GM18858 (cell line): Measurements from ENCODE around the gene MYO18B.

ENCODE experiments used
- ATAC-seq: cut with Tn5 transposase; IDR thresholded peaks from one replicate; pipeline ENCODE4 v1.9.1; 2021; ENCODE audit not compliant: unreplicated experiment

MYO18B gene

DNA sequence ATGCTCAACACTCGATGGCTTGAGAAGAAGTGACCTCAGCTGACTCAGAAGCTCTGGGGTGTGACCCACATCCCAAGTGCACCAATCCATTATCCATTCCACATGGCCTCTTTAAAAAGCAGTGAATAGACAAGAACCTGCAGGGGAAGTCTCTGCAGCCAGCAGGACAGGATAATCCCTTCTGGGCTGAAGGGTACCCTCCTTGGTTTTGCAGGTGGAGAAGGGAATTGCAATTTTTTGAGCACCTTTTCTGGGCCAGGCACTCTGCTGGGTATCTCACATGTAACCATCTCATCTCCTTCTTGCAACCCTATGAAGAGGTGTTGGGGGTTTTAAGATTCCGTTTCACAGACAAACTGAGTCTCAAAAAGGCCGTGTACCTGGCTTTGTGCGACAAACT lies 76.6 kb downstream of the MYO18B start:
- no peak for ATAC-seq

DNA sequence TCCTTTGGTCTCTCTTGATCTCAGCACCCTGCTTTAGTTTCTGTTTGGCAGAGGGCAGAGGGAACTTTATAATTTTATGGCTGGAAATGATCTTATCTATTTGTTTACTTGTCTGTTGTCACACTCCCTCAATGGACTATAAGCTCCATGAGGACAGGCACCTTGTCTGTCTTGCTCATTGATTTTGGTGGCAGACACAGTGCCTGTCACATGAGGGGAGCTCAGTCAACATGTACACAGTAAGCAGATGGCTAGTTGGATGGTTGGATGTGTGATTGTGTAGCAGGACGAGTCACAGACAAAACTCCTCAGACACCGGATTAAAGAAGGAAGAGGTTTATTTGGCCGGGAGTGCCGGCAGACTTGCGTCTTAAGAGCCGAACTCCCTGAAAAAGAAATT lies 80.4 kb downstream of the MYO18B start:
- ATAC-seq = no peak

DNA sequence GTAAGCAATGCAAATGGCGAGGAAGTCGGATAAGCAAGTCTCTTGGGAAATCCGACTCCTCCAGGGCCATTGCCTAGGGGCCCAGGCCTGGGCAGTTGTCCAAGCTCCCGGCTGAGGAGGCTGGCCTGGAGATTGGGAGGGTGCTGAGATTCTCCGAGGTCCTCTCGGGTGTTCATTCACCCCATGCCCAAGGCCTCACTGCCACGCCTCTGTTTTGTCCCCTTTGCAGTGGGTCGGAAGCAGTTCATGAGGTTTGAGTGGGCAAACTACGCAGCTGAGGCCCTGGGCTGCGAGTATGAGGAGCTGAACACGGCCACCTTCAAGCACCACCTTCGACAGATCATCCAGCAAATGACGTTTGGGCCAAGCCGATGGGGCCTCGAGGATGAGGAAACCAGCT lies 81.3 kb downstream of the MYO18B start:
- no peak for ATAC-seq

DNA sequence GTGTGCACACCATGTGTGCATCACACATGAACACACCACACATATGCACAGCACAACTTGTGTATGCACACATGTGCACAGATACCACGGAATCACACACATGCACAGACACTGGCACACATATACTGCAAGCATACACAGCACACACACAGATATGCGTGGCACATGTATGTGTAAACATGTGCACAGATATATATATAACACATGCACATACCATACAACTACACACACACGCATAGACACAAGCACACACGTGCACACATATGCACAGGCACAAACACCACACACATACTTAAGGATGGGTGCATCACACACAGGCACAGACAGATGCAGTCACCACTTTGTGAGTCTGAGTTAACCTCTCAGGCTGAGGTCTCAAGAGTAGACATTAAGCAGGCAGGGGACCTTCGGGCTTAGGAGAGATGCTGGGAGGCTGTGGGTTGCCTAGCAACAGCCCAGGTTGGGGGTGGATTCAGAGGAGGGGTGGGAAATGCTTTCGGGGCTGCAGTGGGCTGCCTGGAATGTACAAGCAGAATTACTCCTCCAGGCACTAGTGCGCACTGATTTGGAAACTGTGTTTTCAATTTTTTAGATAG lies 82.9 kb downstream of the MYO18B start:
- ATAC-seq = no peak

GRCh38 chr22:25827415-25827814 lies 85.4 kb downstream of the MYO18B start:
- no peak for ATAC-seq

DNA sequence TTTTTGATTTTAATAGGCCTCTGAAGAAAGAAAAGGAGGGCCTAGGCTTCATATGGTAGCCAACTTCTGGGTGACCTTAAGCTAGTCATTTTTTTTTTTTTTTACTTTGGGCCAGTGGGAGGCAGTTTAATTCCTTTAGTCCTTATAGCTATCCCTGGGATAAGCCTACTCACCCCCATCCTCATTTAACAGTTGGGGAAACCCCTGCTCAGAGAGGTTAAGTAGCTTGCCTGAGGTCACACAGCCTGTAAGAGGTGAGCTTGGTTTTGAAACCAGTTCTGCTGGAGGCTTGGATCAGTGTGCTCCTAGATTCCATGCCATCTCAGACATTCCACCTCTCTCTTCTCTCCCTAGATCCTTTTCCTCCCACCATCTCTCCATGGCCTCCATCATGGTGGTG lies 86.4 kb downstream of the MYO18B start:
- ATAC-seq = no peak

DNA sequence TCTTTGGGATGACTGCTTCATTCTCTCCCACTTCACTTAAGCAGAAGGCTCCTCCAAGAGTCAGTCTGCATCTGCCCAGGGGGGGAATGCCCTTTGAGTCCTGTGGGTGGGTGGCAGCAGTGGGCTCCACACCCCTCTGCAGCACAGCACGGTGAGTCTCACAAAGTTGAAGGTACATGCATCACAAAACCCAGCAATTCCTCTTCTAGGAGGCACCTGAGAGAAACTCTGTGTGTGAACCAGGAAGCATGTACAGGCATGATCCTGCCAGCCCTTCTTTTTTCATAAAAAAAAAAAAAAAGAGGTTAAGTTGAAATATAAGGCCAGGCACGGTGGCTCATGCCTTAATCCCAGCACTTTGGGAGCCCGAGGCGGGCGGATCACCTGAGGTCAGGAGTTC lies 87.2 kb downstream of the MYO18B start:
- no peak for ATAC-seq

GRCh38 chr22:25829808-25830777 lies 88.1 kb downstream of the MYO18B start:
- no peak for ATAC-seq

DNA sequence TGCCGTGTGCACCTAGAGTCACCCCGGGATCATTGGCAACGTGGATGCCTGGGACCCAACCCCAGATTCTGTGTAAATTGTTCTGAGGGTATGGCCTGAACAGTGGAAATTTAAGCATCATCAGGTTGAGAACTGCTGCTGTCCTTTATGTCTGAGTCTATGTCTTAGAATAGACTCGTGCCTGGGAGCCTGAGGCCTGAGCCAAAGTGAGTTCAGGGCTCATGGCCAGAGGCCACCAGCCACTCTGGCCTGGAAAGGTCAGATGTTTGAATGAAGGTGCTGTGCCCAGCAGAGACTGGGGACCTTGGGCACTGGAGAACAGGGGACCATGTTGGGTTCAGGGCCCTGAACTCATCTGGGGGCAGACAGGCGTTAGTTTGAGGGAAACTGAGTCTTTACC lies 91.1 kb downstream of the MYO18B start:
- no peak for ATAC-seq

DNA sequence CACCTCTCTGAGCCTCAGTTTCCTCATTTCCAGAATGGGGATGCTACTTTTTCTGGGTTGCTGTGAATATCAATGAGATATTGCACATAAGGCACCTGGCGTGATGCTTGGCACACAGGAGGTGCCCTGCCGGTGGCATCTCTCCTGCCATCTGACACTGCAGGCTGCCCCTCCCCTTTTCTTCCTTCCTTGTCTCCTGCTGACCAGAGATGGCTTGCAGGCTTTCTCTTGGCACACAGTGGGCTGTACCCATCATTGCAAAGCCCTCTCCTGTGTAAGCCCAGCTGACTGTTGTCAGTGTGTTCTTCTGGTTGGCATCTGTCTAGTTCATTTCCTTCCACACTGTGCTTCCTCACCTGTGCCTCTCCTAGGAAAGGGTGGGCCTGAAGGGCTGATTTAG lies 91.7 kb downstream of the MYO18B start:
- no peak for ATAC-seq

GRCh38 chr22:25834490-25834889 lies 92.5 kb downstream of the MYO18B start:
- ATAC-seq = no peak

- no peak for ATAC-seq
Measured at GRCh38 chr22:25835348-25835747, 93.4 kb downstream of the MYO18B start.

DNA sequence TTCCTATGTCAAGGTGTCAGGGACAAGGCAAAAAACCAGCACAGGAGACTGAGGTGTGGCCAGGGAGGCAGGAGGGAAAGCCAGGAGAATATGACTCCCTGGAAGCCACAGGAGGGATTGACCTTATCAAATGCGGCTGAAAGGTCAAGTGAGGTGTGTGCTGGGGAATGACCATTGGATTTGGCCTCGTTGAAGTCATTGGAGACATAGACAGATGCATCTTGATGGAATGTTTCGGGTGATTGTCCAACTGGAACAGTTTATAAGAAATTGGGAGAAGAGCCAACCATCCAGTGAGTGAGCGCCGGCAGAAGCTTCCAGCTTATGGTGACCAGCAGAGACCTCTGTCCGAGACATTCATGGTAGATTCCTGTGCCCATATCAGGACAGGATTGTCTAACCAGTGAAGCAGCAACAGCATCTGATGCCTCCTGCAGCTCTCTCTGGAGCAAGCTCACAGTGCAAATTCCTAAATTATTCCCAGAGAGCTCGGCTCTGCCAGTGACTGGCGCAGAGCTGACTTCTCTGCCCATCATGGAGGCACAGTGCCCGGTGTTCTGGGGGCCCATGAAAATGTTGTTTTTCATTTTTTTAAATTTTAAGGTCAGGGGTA lies 95.4 kb downstream of the MYO18B start:
- ATAC-seq = no peak

DNA sequence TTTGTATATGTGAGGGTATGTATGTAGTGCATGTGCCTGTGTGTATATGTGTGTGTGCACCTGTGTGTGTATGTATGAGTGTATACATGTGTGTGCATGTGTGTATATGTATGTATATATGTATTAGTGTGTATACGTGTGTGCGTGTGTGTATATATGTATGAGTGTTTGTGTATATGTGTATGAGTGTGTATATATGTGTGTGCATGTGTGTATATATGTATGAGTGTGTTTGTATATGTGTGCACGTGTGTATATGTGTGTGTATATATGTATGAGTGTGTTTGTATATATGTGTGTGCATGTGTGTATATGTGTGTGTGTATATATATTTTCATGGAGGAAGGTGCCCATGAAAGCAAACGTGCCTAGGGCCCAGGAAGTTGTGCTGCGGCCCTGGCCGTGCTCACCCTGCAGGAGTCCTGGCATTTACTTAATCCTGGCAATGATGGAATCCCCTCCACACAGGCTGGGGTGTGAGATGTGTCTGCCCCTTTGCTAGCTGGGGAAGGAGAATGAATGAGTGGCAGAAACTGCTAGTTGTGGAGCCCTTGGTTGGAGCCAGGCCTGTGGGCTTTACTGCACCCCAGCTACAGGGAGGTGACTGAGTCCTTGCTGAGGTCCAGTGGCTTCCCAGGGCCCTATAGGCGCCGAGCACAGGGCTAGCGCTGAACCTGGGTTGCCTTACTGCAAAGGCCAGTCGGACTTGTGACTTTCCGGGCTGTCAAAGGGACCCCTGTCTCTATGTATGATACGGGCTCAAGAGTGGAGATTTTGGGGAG lies 97.2 kb downstream of the MYO18B start:
- ATAC-seq = no peak

DNA sequence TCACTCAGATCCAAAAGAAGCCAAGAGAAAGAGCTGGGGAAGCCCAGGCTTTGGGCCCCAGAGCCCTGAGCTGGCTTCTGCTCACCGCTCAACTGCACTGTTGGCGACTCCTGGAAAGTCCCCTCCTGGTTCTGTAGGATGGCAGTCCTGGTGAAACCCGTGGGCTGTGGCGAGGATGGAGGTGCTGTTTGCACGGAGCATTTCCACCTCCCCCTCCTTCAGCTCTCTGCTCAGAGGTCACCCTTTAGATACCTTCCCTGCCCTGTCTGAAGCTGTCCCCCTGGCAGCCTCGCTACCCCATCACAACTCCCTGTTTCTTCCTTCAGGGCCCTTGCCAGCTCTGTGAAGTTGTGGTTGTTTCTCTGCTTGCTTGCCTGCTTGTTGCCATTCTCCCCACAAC lies 97.8 kb downstream of the MYO18B start:
- no peak for ATAC-seq

DNA sequence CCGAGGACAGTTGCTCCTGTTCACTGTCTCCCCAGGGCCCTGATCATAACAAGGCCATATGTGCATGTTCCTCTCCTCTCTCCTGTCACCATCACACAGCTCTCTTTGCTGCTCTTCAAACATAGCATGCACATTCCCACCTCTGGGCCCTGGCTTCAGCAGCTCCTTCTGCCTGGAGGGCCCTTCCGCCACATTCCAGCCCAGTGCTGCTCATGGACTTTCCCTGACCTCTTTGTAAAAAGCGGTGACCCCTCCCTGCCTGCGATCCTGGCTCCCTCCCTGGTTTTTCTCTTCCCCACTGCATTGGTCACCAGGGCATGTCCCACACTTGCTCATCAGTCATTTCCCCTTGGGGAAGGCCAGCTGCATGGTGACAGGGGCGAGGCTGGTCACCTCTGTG lies 98.2 kb downstream of the MYO18B start:
- no peak for ATAC-seq

- no peak for ATAC-seq
Measured at GRCh38 chr22:25840891-25841290, 98.9 kb downstream of the MYO18B start.

- no peak for ATAC-seq
Measured at GRCh38 chr22:25841775-25842174, 99.8 kb downstream of the MYO18B start.

- no peak for ATAC-seq
Measured at GRCh38 chr22:25843660-25844405, 101.8 kb downstream of the MYO18B start.

DNA sequence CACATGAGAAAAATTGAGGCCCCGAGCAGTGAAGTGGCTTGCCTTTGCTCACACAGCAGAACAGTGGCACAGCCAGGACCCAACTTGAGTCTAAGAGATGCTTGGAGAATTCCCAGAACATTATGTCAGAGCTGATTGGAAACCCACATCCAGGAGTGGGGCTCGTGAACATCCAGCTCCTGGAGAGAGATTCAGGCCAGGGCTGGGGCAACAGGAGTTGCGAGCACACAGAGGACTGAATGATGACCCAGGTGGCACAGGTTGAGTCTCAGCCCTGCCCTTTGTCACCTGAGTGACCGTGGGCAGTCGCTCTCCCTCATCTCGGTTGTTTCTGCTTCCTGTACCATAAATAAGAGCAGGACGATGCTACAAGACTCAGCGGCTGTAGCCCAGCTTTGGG lies 102.6 kb downstream of the MYO18B start:
- no peak for ATAC-seq
